ENCODE results near the gene TMPRSS11A. TPM values are rescaled to one million over a fixed set of nuclear protein-coding genes. Genes with fewer than 3 reads are reported as not detected.
A peak's percentile ranks its signal among the peaks of the same experiment; 100 is the strongest.

The TMPRSS11A gene
- polyA plus RNA-seq, 2 of the 4 experiments (the other 2 are of a cell fraction): not detected

GRCh38 chr4:67911141-67911540, 52.2 kb downstream of the TMPRSS11A start:
- no peak for ATAC-seq
- no peak for FAIRE-seq
- TF ChIP-seq ZC3H11A (IDR thresholded peaks at IDR 0.05) (no peak), RFX5 (IDR thresholded peaks at IDR 0.05) (no peak), KDM1A (IDR thresholded peaks at IDR 0.05; ENCODE audit: low read depth) (no peak), ESRRA (IDR thresholded peaks at IDR 0.05; ENCODE audit: borderline replicate concordance, low read length) (no peak), GATA3 (IDR thresholded peaks at IDR 0.05; ENCODE audit: borderline replicate concordance) (no peak)
- no peak overlapping the region for H3K4me3 ChIP-seq
- H3K4me2 ChIP-seq: no peak overlapping the region
- H3K27ac ChIP-seq: no peak overlapping the region
- ChIA-PET POLR2A (no interaction called here), CTCF (interaction anchor here (0.6 to 1.5 kb wide), 3 partner anchors 11 to 364 kb away, joined by 3 to 5 read pairs (median 3); no protein-coding TSS in a partner anchor)
- 20% methylated on average over 4 of the region's 4 CpGs for WGBS (ENCODE audit: missing lambda C conversion rate)
- no peaks in the 10 kb centered on the region for H3K9me3 ChIP-seq
- no peaks in the 10 kb centered on the region for H3K4me1 ChIP-seq
- DNase-seq (ENCODE audit: low read depth in 1 of 2, low spot score in 1 of 2): no peak

GRCh38 chr4:67910585-67910905, 52.7 kb downstream of the TMPRSS11A start:
- CTCF ChIA-PET: interaction anchor here (0.6 to 1.5 kb wide), 3 partner anchors 10 to 364 kb away, joined by 3 to 5 read pairs (median 3); no protein-coding TSS in a partner anchor
- POLR2A ChIA-PET: no interaction called here

DNA sequence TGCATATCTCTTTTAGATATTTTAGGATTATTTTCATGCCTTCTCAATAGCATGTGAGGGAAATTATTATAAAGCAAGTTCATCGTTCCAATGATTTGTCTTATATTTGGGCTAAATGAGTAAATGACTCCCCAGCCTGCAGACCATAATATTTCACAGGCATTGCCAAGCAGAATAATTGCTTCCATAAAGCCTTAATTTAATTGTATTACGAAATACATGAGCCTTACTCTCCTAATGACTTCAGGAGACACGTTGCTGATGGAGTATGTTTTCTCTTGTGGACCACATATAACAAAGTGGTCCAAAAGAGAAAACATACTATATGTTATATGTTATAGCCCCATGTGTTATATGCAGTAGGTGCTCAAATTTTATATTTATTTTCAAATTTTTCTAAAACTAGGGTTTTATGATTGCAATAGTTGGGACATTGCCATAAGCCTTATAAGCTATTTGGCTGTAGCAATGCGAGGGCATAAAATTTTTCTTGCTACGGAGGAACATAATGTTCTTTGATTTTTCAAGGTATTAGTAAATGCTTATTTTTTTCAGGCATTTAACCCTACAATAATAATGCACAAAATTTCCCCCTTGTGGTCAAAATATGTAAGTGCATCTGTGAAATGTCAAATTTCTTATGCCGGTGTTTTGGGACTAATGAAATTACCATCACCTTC, 53.2 kb downstream of the TMPRSS11A start:
- WGBS (ENCODE audit: missing lambda C conversion rate): 15% methylated on average over 6 of the region's 6 CpGs
- DNase-seq (ENCODE audit: low read depth in 1 of 2, low spot score in 1 of 2): peak in 1 of 2 experiments; percentile 10
- Histone ChIP-seq H3K4me2 (no peak overlapping the region), H3K4me3 (no peak overlapping the region), H3K9me3 (no peaks in the 10 kb centered on the region), H3K27ac (no peak overlapping the region), H3K4me1 (no peaks in the 10 kb centered on the region)
- no peak for ATAC-seq
- ChIA-PET CTCF (interaction anchor here (0.6 to 1.5 kb wide), 3 partner anchors 9 to 263 kb away, joined by 3 to 5 read pairs (median 3); no protein-coding TSS in a partner anchor), POLR2A (no interaction called here)
- no peak for FAIRE-seq
- TF ChIP-seq, protein P1, sequence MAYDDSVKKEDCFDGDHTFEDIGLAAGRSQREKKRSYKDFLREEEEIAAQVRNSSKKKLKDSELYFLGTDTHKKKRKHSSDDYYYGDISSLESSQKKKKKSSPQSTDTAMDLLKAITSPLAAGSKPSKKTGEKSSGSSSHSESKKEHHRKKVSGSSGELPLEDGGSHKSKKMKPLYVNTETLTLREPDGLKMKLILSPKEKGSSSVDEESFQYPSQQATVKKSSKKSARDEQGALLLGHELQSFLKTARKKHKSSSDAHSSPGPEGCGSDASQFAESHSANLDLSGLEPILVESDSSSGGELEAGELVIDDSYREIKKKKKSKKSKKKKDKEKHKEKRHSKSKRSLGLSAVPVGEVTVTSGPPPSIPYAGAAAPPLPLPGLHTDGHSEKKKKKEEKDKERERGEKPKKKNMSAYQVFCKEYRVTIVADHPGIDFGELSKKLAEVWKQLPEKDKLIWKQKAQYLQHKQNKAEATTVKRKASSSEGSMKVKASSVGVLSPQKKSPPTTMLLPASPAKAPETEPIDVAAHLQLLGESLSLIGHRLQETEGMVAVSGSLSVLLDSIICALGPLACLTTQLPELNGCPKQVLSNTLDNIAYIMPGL (CRISPR knock-in tag; IDR thresholded peaks at IDR 0.05; ENCODE audit: borderline replicate concordance): no peak
- TF ChIP-seq, protein P2, sequence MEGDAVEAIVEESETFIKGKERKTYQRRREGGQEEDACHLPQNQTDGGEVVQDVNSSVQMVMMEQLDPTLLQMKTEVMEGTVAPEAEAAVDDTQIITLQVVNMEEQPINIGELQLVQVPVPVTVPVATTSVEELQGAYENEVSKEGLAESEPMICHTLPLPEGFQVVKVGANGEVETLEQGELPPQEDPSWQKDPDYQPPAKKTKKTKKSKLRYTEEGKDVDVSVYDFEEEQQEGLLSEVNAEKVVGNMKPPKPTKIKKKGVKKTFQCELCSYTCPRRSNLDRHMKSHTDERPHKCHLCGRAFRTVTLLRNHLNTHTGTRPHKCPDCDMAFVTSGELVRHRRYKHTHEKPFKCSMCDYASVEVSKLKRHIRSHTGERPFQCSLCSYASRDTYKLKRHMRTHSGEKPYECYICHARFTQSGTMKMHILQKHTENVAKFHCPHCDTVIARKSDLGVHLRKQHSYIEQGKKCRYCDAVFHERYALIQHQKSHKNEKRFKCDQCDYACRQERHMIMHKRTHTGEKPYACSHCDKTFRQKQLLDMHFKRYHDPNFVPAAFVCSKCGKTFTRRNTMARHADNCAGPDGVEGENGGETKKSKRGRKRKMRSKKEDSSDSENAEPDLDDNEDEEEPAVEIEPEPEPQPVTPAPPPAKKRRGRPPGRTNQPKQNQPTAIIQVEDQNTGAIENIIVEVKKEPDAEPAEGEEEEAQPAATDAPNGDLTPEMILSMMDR (IDR thresholded peaks at IDR 0.05): peak; percentile 42
- peak in 1 of 2 experiments; percentile 25; a peak in 3 of 5 replicates for TF ChIP-seq RAD21 (conservative IDR thresholded peaks at IDR 0.05 in 1 of 2, IDR thresholded peaks at IDR 0.05 in 1 of 2)
- TF ChIP-seq SMC3 (IDR thresholded peaks at IDR 0.05): peak; percentile 33; the same call in 1 of the 3 replicates
- no peak for TF ChIP-seq JUNB (IDR thresholded peaks at IDR 0.05)

More at GRCh38 chr4:67910585-67910905, 52.7 kb downstream of the TMPRSS11A start:
- Histone ChIP-seq H3K4me1 (no peaks in the 10 kb centered on the region), H3K4me3 (no peak overlapping the region), H3K4me2 (no peak overlapping the region), H3K9me3 (no peaks in the 10 kb centered on the region), H3K27ac (no peak overlapping the region)
- DNase-seq (ENCODE audit: low read depth in 1 of 2, low spot score in 1 of 2): no peak
- no peak for FAIRE-seq
- ATAC-seq: no peak
- TF ChIP-seq FOSB (CRISPR knock-in tag; IDR thresholded peaks at IDR 0.05): no peak
- TF ChIP-seq HEYL (CRISPR knock-in tag; IDR thresholded peaks at IDR 0.05): no peak
- no peak for TF ChIP-seq HOXB13 (CRISPR knock-in tag; IDR thresholded peaks at IDR 0.05; ENCODE audit: low read depth)
- TF ChIP-seq HDAC2 (IDR thresholded peaks at IDR 0.05): no peak
- whole genome bisulfite sequencing (ENCODE audit: missing lambda C conversion rate): 6% methylated on average over 1 of the region's 1 CpG

DNA sequence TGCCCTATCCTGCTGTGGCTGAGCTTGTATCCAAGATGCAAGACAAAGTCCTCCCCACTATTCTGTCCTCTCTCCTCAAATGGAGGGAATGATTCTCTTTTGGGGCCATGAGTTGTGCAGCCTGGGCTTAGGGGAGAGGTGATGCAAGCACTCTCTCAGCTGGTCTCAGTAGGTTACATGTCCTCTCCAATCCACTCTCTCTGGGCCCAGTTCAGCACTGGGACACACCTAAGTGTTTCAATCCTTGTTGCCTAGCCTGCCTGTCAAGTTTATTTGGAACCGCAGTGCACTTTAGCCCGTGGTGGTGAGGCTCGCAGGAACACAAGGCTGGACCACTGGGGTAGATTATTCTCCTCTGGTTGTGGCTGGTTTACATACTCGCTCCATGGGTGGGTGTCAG, 55.6 kb downstream of the TMPRSS11A start:
- no peak overlapping the region for H3K27ac ChIP-seq
- WGBS (ENCODE audit: missing lambda C conversion rate): 64% methylated on average over 4 of the region's 4 CpGs
- H3K4me3 ChIP-seq: no peak overlapping the region
- H3K4me2 ChIP-seq: no peak overlapping the region
- FAIRE-seq: no peak
- POLR2A ChIA-PET: no interaction called here
- CTCF ChIA-PET: no interaction called here
- no peaks in the 10 kb centered on the region for H3K9me3 ChIP-seq
- ATAC-seq: no peak
- no peak for TF ChIP-seq HOXB5 (CRISPR knock-in tag; IDR thresholded peaks at IDR 0.05)
- no peak for TF ChIP-seq NPAS2 (CRISPR knock-in tag; IDR thresholded peaks at IDR 0.05; ENCODE audit: borderline replicate concordance)
- TF ChIP-seq RCOR1 (IDR thresholded peaks at IDR 0.05; ENCODE audit: low read depth, low read length): no peak
- TF ChIP-seq PHF8 (IDR thresholded peaks at IDR 0.05; ENCODE audit: borderline replicate concordance, low read depth): no peak
- no peak for TF ChIP-seq ZFP36 (IDR thresholded peaks at IDR 0.05; ENCODE audit: borderline replicate concordance, partially characterized antibody)
- TF ChIP-seq HDAC2 (IDR thresholded peaks at IDR 0.05): no peak
- TF ChIP-seq, protein P2 (IDR thresholded peaks at IDR 0.05): no peak
- no peak for TF ChIP-seq CHD2 (IDR thresholded peaks at IDR 0.05; ENCODE audit: low read length, partially characterized antibody)
- TF ChIP-seq NR3C1 (IDR thresholded peaks at IDR 0.05): no peak
- TF ChIP-seq CBX8 (IDR thresholded peaks at IDR 0.05): no peak
- TF ChIP-seq ZSCAN20 (CRISPR knock-in tag; IDR thresholded peaks at IDR 0.05): no peak
- TF ChIP-seq, protein P1 (CRISPR knock-in tag; IDR thresholded peaks at IDR 0.05; ENCODE audit: borderline replicate concordance): no peak
- H3K4me1 ChIP-seq: no peaks in the 10 kb centered on the region
- DNase-seq (ENCODE audit: low read depth in 1 of 2, low spot score in 1 of 2): no peak

Data from A549 (cell line).